ENCODE results near the gene MYO5B.

The MYO5B gene

DNA sequence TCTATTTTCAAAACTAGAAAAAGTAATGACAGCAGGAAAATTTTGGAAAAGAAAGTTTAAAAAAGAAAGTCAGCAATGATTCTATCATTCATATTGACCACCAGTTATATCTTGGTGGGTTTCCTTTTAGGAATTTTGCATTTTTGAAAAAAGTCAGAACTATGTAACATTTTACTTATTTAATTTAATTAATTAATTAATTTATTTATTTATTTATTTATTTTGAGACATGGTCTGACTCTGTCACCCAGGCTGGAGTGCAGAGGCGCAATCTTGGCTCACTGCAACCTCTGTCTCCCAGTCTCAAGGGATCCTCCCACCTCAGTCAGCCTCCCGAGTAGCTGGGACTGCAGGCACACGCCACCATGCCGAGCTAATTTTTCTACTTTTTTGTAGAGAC is 231.7 kb downstream of the MYO5B start:
- Histone ChIP-seq H3K27me3 (ENCODE audit: low read depth, low read length) (no peaks in the 10 kb centered on the region), H3K4me1 (ENCODE audit: control insufficient read depth in 1 of 2, insufficient read depth in 2 of 2, low read length in 2 of 2) (no peaks in the 10 kb centered on the region), H3K9me3 (ENCODE audit: control insufficient read depth in 1 of 2, low read length in 2 of 2) (no peaks in the 10 kb centered on the region), H3K27ac (ENCODE audit: low read length) (no peak overlapping the region), H3K36me3 (ENCODE audit: control insufficient read depth in 1 of 2, insufficient read depth in 2 of 2, low read length in 2 of 2) (no peaks in the 10 kb centered on the region), H3K4me3 (ENCODE audit: low read depth in 1 of 2, low read length in 2 of 2) (no peak overlapping the region)

DNA sequence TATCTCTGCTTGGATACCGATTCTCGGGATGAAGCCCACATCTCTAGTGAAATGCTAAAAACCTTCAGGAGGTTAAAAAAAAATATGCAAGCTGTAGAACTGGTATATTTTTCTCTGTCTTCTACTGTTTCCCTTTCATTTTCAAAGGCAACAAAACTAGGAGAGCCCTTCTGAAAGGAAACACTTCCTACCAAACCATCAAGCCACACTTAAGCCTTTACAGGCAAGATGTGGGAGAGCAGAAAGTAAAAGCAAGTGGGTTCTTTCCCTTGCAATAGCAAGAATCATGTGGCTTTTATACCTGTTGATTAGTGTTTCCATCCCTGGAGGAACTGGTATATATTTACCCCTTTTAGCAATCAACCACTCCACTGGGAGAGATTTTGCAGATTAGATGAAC is 233.7 kb downstream of the MYO5B start:
- Histone ChIP-seq H3K9me3 (ENCODE audit: control insufficient read depth in 1 of 2, low read length in 2 of 2) (no peaks in the 10 kb centered on the region), H3K36me3 (ENCODE audit: control insufficient read depth in 1 of 2, insufficient read depth in 2 of 2, low read length in 2 of 2) (no peaks in the 10 kb centered on the region), H3K4me1 (ENCODE audit: control insufficient read depth in 1 of 2, insufficient read depth in 2 of 2, low read length in 2 of 2) (no peaks in the 10 kb centered on the region), H3K27ac (ENCODE audit: low read length) (no peak overlapping the region), H3K27me3 (ENCODE audit: low read depth, low read length) (no peaks in the 10 kb centered on the region), H3K4me3 (ENCODE audit: low read depth in 1 of 2, low read length in 2 of 2) (no peak overlapping the region)

DNA sequence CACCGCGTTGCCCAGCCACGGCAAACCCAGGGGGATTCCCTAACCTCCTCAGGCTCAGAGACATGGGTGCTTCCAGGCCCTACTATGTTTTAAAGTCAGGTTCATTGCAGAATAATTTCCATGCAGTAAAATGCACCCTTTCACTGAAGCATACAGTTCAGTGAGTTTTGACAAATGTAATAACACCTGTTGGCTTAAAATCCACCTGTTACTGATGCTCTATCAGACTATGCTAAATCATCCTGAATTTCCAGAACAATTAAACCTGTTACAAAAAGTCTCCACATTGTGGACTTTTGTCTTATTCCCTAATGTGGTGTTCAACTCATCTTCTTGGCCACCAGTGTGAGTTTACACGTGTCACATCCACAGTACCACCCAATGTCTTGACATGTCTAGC is 234.6 kb downstream of the MYO5B start:
- Histone ChIP-seq H3K4me3 (ENCODE audit: low read depth in 1 of 2, low read length in 2 of 2) (no peak overlapping the region), H3K27ac (ENCODE audit: low read length) (no peak overlapping the region), H3K4me1 (ENCODE audit: control insufficient read depth in 1 of 2, insufficient read depth in 2 of 2, low read length in 2 of 2) (no peaks in the 10 kb centered on the region), H3K9me3 (ENCODE audit: control insufficient read depth in 1 of 2, low read length in 2 of 2) (no peaks in the 10 kb centered on the region), H3K27me3 (ENCODE audit: low read depth, low read length) (no peaks in the 10 kb centered on the region), H3K36me3 (ENCODE audit: control insufficient read depth in 1 of 2, insufficient read depth in 2 of 2, low read length in 2 of 2) (no peaks in the 10 kb centered on the region)

DNA sequence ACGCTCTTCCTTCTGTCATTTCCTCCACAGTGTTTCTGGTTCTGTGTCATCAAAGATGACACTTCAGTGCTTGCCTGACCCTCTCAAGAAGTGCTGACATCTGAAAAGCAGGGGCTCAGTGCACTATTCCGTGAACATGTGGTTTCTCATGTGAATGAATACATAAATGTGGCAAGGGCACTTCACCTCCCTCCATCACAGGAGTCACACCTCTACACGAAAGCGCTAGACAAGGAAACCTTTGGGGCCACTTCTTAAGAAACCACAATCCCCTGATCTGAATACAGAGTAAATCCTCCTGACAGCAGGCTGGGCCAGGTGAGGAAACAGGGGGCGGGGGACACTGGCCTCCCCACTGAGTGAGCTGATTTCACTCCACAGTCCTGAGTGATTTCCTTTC is 235.8 kb downstream of the MYO5B start:
- H3K4me1 ChIP-seq (ENCODE audit: control insufficient read depth in 1 of 2, insufficient read depth in 2 of 2, low read length in 2 of 2), result no peaks in the 10 kb centered on the region
- H3K4me3 ChIP-seq (ENCODE audit: low read depth in 1 of 2, low read length in 2 of 2), result no peak overlapping the region
- H3K27ac ChIP-seq (ENCODE audit: low read length), result no peak overlapping the region
- H3K36me3 ChIP-seq (ENCODE audit: control insufficient read depth in 1 of 2, insufficient read depth in 2 of 2, low read length in 2 of 2), result no peaks in the 10 kb centered on the region
- H3K27me3 ChIP-seq (ENCODE audit: low read depth, low read length), result no peaks in the 10 kb centered on the region
- H3K9me3 ChIP-seq (ENCODE audit: control insufficient read depth in 1 of 2, low read length in 2 of 2), result no peaks in the 10 kb centered on the region

- H3K36me3 ChIP-seq (ENCODE audit: control insufficient read depth in 1 of 2, insufficient read depth in 2 of 2, low read length in 2 of 2), result no peaks in the 10 kb centered on the region
- H3K9me3 ChIP-seq (ENCODE audit: control insufficient read depth in 1 of 2, low read length in 2 of 2), result no peaks in the 10 kb centered on the region
- no peaks in the 10 kb centered on the region for H3K27me3 ChIP-seq (ENCODE audit: low read depth, low read length)
- no peak overlapping the region for H3K27ac ChIP-seq (ENCODE audit: low read length)
- no peak overlapping the region for H3K4me3 ChIP-seq (ENCODE audit: low read depth in 1 of 2, low read length in 2 of 2)
- H3K4me1 ChIP-seq (ENCODE audit: control insufficient read depth in 1 of 2, insufficient read depth in 2 of 2, low read length in 2 of 2), result no peaks in the 10 kb centered on the region
Measured at GRCh38 chr18:49955263-49955662, 239.7 kb downstream of the MYO5B start.

GRCh38 chr18:49953391-49953790 is 241.6 kb downstream of the MYO5B start:
- Histone ChIP-seq H3K4me1 (ENCODE audit: control insufficient read depth in 1 of 2, insufficient read depth in 2 of 2, low read length in 2 of 2) (no peaks in the 10 kb centered on the region), H3K9me3 (ENCODE audit: control insufficient read depth in 1 of 2, low read length in 2 of 2) (no peaks in the 10 kb centered on the region), H3K4me3 (ENCODE audit: low read depth in 1 of 2, low read length in 2 of 2) (no peak overlapping the region), H3K27ac (ENCODE audit: low read length) (no peak overlapping the region), H3K27me3 (ENCODE audit: low read depth, low read length) (no peaks in the 10 kb centered on the region), H3K36me3 (ENCODE audit: control insufficient read depth in 1 of 2, insufficient read depth in 2 of 2, low read length in 2 of 2) (no peaks in the 10 kb centered on the region)

GRCh38 chr18:49949951-49950395 is 245.0 kb downstream of the MYO5B start:
- Histone ChIP-seq H3K27me3 (ENCODE audit: low read depth, low read length) (no peaks in the 10 kb centered on the region), H3K4me3 (ENCODE audit: low read depth in 1 of 2, low read length in 2 of 2) (no peak overlapping the region)

DNA sequence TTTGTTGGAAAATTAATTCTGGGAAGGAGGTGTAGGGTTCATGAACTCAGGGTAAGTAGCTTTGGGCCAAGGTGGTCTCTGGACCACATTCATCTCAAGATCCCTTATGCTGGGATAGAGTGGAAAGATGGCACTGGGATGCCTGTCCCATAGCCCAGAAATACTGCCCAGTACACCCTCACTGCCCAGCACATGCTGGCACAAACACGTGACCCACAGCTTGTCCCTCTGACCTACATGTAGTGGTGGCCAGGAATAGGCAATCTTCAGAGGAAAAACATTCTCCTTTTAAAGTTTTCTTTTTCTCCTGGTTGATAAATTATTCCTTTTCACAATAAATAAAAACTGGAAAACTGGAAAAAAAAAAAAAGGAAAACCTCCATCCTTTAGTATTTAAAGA is 246.0 kb downstream of the MYO5B start:
- Histone ChIP-seq H3K4me1 (ENCODE audit: control insufficient read depth in 1 of 2, insufficient read depth in 2 of 2, low read length in 2 of 2) (no peaks in the 10 kb centered on the region), H3K27me3 (ENCODE audit: low read depth, low read length) (no peaks in the 10 kb centered on the region), H3K36me3 (ENCODE audit: control insufficient read depth in 1 of 2, insufficient read depth in 2 of 2, low read length in 2 of 2) (no peaks in the 10 kb centered on the region), H3K9me3 (ENCODE audit: control insufficient read depth in 1 of 2, low read length in 2 of 2) (no peaks in the 10 kb centered on the region), H3K4me3 (ENCODE audit: low read depth in 1 of 2, low read length in 2 of 2) (no peak overlapping the region), H3K27ac (ENCODE audit: low read length) (no peak overlapping the region)

More at GRCh38 chr18:49949951-49950395, 245.0 kb downstream of the MYO5B start:
- Histone ChIP-seq H3K4me1 (ENCODE audit: control insufficient read depth in 1 of 2, insufficient read depth in 2 of 2, low read length in 2 of 2) (no peaks in the 10 kb centered on the region), H3K9me3 (ENCODE audit: control insufficient read depth in 1 of 2, low read length in 2 of 2) (no peaks in the 10 kb centered on the region), H3K27ac (ENCODE audit: low read length) (no peak overlapping the region), H3K36me3 (ENCODE audit: control insufficient read depth in 1 of 2, insufficient read depth in 2 of 2, low read length in 2 of 2) (no peaks in the 10 kb centered on the region)

GRCh38 chr18:49944663-49945062 is 250.3 kb downstream of the MYO5B start:
- Histone ChIP-seq H3K4me3 (ENCODE audit: low read depth in 1 of 2, low read length in 2 of 2) (no peak overlapping the region), H3K27ac (ENCODE audit: low read length) (no peak overlapping the region)

GRCh38 chr18:49936821-49937220 is 258.1 kb downstream of the MYO5B start:
- Histone ChIP-seq H3K27ac (ENCODE audit: low read length) (no peak overlapping the region), H3K36me3 (ENCODE audit: control insufficient read depth in 1 of 2, insufficient read depth in 2 of 2, low read length in 2 of 2) (no peaks in the 10 kb centered on the region), H3K9me3 (ENCODE audit: control insufficient read depth in 1 of 2, low read length in 2 of 2) (no peaks in the 10 kb centered on the region), H3K4me3 (ENCODE audit: low read depth in 1 of 2, low read length in 2 of 2) (no peak overlapping the region), H3K27me3 (ENCODE audit: low read depth, low read length) (no peaks in the 10 kb centered on the region), H3K4me1 (ENCODE audit: control insufficient read depth in 1 of 2, insufficient read depth in 2 of 2, low read length in 2 of 2) (no peaks in the 10 kb centered on the region)

More at GRCh38 chr18:49944663-49945062, 250.3 kb downstream of the MYO5B start:
- Histone ChIP-seq H3K9me3 (ENCODE audit: control insufficient read depth in 1 of 2, low read length in 2 of 2) (no peaks in the 10 kb centered on the region), H3K4me1 (ENCODE audit: control insufficient read depth in 1 of 2, insufficient read depth in 2 of 2, low read length in 2 of 2) (no peaks in the 10 kb centered on the region), H3K27me3 (ENCODE audit: low read depth, low read length) (no peaks in the 10 kb centered on the region), H3K36me3 (ENCODE audit: control insufficient read depth in 1 of 2, insufficient read depth in 2 of 2, low read length in 2 of 2) (no peaks in the 10 kb centered on the region)

DNA sequence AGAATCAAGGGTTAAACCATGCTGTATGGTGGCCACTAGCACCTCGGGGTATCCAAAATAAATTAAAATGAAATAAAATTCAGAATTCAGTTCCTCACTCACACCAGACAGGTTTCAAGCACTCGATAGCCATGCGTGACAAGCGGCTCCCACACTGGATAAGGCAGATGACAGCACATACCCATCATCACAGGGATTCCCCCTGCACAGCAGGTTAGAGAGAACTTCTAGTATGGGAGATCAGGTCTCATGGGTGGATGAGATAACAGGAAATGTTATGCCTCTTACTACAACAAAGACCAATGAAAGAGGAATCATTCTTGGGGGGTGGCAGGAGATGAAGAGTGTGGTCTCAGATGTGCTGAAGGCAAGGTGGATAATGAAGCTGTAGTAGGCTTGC is 259.7 kb downstream of the MYO5B start:
- H3K4me3 ChIP-seq (ENCODE audit: low read depth in 1 of 2, low read length in 2 of 2), result no peak overlapping the region
- no peaks in the 10 kb centered on the region for H3K27me3 ChIP-seq (ENCODE audit: low read depth, low read length)
- no peaks in the 10 kb centered on the region for H3K9me3 ChIP-seq (ENCODE audit: control insufficient read depth in 1 of 2, low read length in 2 of 2)
- no peak overlapping the region for H3K27ac ChIP-seq (ENCODE audit: low read length)
- H3K36me3 ChIP-seq (ENCODE audit: control insufficient read depth in 1 of 2, insufficient read depth in 2 of 2, low read length in 2 of 2), result no peaks in the 10 kb centered on the region
- H3K4me1 ChIP-seq (ENCODE audit: control insufficient read depth in 1 of 2, insufficient read depth in 2 of 2, low read length in 2 of 2), result no peaks in the 10 kb centered on the region

GRCh38 chr18:49934457-49934856 is 260.5 kb downstream of the MYO5B start:
- Histone ChIP-seq H3K36me3 (ENCODE audit: control insufficient read depth in 1 of 2, insufficient read depth in 2 of 2, low read length in 2 of 2) (no peaks in the 10 kb centered on the region), H3K4me3 (ENCODE audit: low read depth in 1 of 2, low read length in 2 of 2) (no peak overlapping the region), H3K27ac (ENCODE audit: low read length) (no peak overlapping the region), H3K9me3 (ENCODE audit: control insufficient read depth in 1 of 2, low read length in 2 of 2) (no peaks in the 10 kb centered on the region), H3K27me3 (ENCODE audit: low read depth, low read length) (no peaks in the 10 kb centered on the region), H3K4me1 (ENCODE audit: control insufficient read depth in 1 of 2, insufficient read depth in 2 of 2, low read length in 2 of 2) (no peaks in the 10 kb centered on the region)

Data from muscle layer of duodenum (tissue), 2 donors.